Sciatic nerve (tissue), 2 donors: Measurements from ENCODE around the gene RAC3. TPM values are rescaled to one million over a fixed set of nuclear protein-coding genes. Genes with fewer than 3 reads are reported as not detected.

Experiments
- ATAC-seq: fragments of 200-7000 bp; cut with Tn5 transposase; one replicate; pipeline ENCODE4 v1.9.1; 2020; ENCODE audit warnings: mild to moderate bottlenecking, moderate library complexity
- DNase-seq: peaks from one replicate; pipeline ENCODE4 v3.0.0-alpha.2; 2020; ENCODE audit warnings: low spot score
- intact Hi-C: fragments of 100-400 bp; cut with DNase I; formaldehyde crosslinking; loops from one replicate; pipeline ENCODE4 v1.14.2; 2022
- total RNA-seq: library from RNA; stranded (reverse); fragmentation: NEBNext Ultra II Directional; extraction: Animal tissue kit (Norgen Biotek cat#: 25700); gene quantifications from one replicate; pipeline ENCODE4 v1.2.1, GENCODE V29; 2021
- donor health status: DM: no; HTN: no; CAD: no.
- donor health status: DM: no; HTN: no; CAD: no.

The RAC3 gene
- total RNA-seq, 1 donor from 2014 or later = 4.0 TPM

GRCh38 chr17:82010575-82011525 is 20.6 kb upstream of the RAC3 start:
- intact Hi-C loops = no loop called here
- DNase-seq (no peak), ATAC-seq (no peak)

GRCh38 chr17:82011617-82012187 is 19.8 kb upstream of the RAC3 start:
- ATAC-seq (no peak), DNase-seq (no peak)
- intact Hi-C loops = no loop called here

GRCh38 chr17:82012261-82012639 is 19.2 kb upstream of the RAC3 start:
- intact Hi-C loops = no loop called here
- ATAC-seq (no peak), DNase-seq (no peak)

GRCh38 chr17:82012640-82013295 is 18.7 kb upstream of the RAC3 start:
- DNase-seq (no peak), ATAC-seq (no peak)
- intact Hi-C loops = no loop called here

GRCh38 chr17:82013341-82013740 is 18.1 kb upstream of the RAC3 start:
- intact Hi-C loops = no loop called here
- no peak for ATAC-seq
- no peak for DNase-seq

- intact Hi-C loops = no loop called here
- ATAC-seq = no peak
- DNase-seq = no peak
Observed at GRCh38 chr17:82013772-82014321, 17.6 kb upstream of the RAC3 start.

- ATAC-seq = no peak
- intact Hi-C loops = no loop called here
- DNase-seq = no peak
Observed at GRCh38 chr17:82014432-82014831, 17.0 kb upstream of the RAC3 start.

GRCh38 chr17:82014971-82015310 is 16.5 kb upstream of the RAC3 start:
- ATAC-seq (no peak), DNase-seq (no peak)
- intact Hi-C loops = no loop called here

GRCh38 chr17:82015311-82015971 is 16.0 kb upstream of the RAC3 start:
- DNase-seq = no peak
- no peak for ATAC-seq
- intact Hi-C loops = no loop called here

- intact Hi-C loops = no loop called here
- DNase-seq (no peak), ATAC-seq (no peak)
Observed at GRCh38 chr17:82016061-82016874, 15.2 kb upstream of the RAC3 start.

- ATAC-seq (no peak), DNase-seq (no peak)
- intact Hi-C loops = no loop called here
Observed at GRCh38 chr17:82016875-82017459, 14.5 kb upstream of the RAC3 start.

GRCh38 chr17:82017612-82018151 is 13.8 kb upstream of the RAC3 start:
- no peak for DNase-seq
- intact Hi-C loops = no loop called here
- no peak for ATAC-seq

GRCh38 chr17:82018152-82018988 is 13.1 kb upstream of the RAC3 start:
- DNase-seq = no peak
- ATAC-seq = no peak
- intact Hi-C loops = no loop called here

- no peak for ATAC-seq
- intact Hi-C loops = no loop called here
- DNase-seq = no peak
Observed at GRCh38 chr17:82018989-82019689, 12.3 kb upstream of the RAC3 start.

GRCh38 chr17:82019690-82020571 is 11.5 kb upstream of the RAC3 start:
- intact Hi-C loops = loop anchor here (1.0 kb wide), 1 partner anchor 61 kb away; no protein-coding TSS in a partner anchor
- ATAC-seq (no peak), DNase-seq (no peak)
